K562 (cell line): Measurements from ENCODE around the gene HTR3C. TPM values are rescaled to one million over a fixed set of nuclear protein-coding genes. Genes with fewer than 3 reads are reported as not detected.

Source experiments
- ATAC-seq: fragments of 200-7000 bp; cut with Tn5 transposase; 3 replicates; pipeline ENCODE4 v1.9.1; 2020; ENCODE audit warnings: moderate library complexity
- BruUV-seq: library from RNA; stranded (reverse); fragments of 400-500 nt; replicated peaks from 2 replicates; lab custom pipeline; 2021; lab: Mats Ljungman, UMichigan
- CTCF ChIA-PET: fragments of 300-600 bp; formaldehyde crosslinking; extraction: SDS; loops from one replicate; lab custom pipeline; 2021; ENCODE audit warnings: low intra/inter-chr PET ratio; lab: Yijun Ruan, JAX
- POLR2A ChIA-PET: fragments of 300-600, 350-650 bp; sonication (Branson Sonifier 250); formaldehyde crosslinking; extraction: SDS; loops from one replicate; lab custom pipeline; 2021; ENCODE audit warnings: antibody characterized with exemption, inconsistent platforms; lab: Yijun Ruan, JAX
- DNase-seq, 4 experiments: peaks; one replicate each; pipeline versions ENCODE4 v3.0.0 to v3.0.0-alpha.2; 2011 to 2018; ENCODE audit warnings: low spot score in 3 of 4, mixed read lengths in 3 of 4; ENCODE audit errors: extremely low read depth in 1 of 4
- FAIRE-seq: peaks from 2 replicates; lab custom pipeline; 2011; peaks lifted over from hg19 to GRCh38; lab: Jason Lieb, UNC
- H2AFZ ChIP-seq: 2 replicates; pipeline ENCODE4 v1.6.0; 2011; ENCODE audit warnings: low read depth, low read length, control low read depth, inconsistent platforms
- H3K27ac ChIP-seq: fragments of 200-600 bp; 3 replicates; pipeline ENCODE4 v1.8.0; 2011; ENCODE audit warnings: low read depth, mild to moderate bottlenecking, control low read depth, inconsistent platforms, low read length, moderate library complexity, mixed read lengths; ENCODE audit errors: extremely low read depth
- H3K27me3 ChIP-seq, 2 experiments: fragments of 300-600 bp in 1 of 2; 2 replicates in 1 of 2; 3 replicates in 1 of 2; pipeline versions ENCODE4 v1.6.0 to v1.8.0; 2011; ENCODE audit warnings: inconsistent platforms in 2 of 2, low read length in 2 of 2, mild to moderate bottlenecking in 1 of 2, mixed read lengths in 1 of 2, moderate library complexity in 1 of 2; ENCODE audit not compliant: control insufficient read depth in 2 of 2, insufficient read depth in 2 of 2
- H3K36me3 ChIP-seq: fragments of 300-600 bp; 3 replicates; pipeline ENCODE4 v1.8.0; 2011; ENCODE audit warnings: mild to moderate bottlenecking, low read length, inconsistent platforms; ENCODE audit not compliant: control insufficient read depth, insufficient read depth
- H3K4me1 ChIP-seq, 2 experiments: fragments of 200-600 bp in 1 of 2; replicated peaks in 1 of 2; 2 replicates in 1 of 2; 3 replicates in 1 of 2; pipeline versions ENCODE4 v1.5.1 to v1.8.0; 2011; ENCODE audit warnings: inconsistent platforms in 2 of 2, low read length in 2 of 2, mild to moderate bottlenecking in 1 of 2, mixed read lengths in 1 of 2, moderate library complexity in 1 of 2; ENCODE audit not compliant: control insufficient read depth in 2 of 2, insufficient read depth in 2 of 2
- H3K4me2 ChIP-seq: 2 replicates; pipeline ENCODE4 v1.6.1; 2011; ENCODE audit warnings: low read length, control low read depth, inconsistent platforms, mixed read lengths; ENCODE audit not compliant: insufficient read depth
- H3K4me3 ChIP-seq: fragments of 200-600 bp; sonication (generic), shearing (Covaris generic); 2 replicates; pipeline ENCODE4 v1.5.1; 2016; ENCODE audit warnings: control low read depth, inconsistent platforms
- H3K79me2 ChIP-seq: fragments of 200-600 bp; 3 replicates; pipeline ENCODE4 v1.8.0; 2011; ENCODE audit warnings: low read length, inconsistent platforms; ENCODE audit not compliant: control insufficient read depth, insufficient read depth
- H3K9ac ChIP-seq, 2 experiments: 2 replicates each; pipeline versions ENCODE4 v1.6.0 to v1.6.1; 2011; ENCODE audit warnings: low read depth in 2 of 2, low read length in 2 of 2, control low read depth in 1 of 2, inconsistent platforms in 1 of 2, mild to moderate bottlenecking in 1 of 2, mixed read lengths in 1 of 2; ENCODE audit not compliant: insufficient read depth in 1 of 2
- H3K9me1 ChIP-seq: one replicate; pipeline ENCODE4 v1.6.0; 2011; ENCODE audit warnings: inconsistent platforms, mild to moderate bottlenecking, low read length, moderate library complexity; ENCODE audit not compliant: control insufficient read depth, insufficient read depth
- H3K9me3 ChIP-seq: replicated peaks from 2 replicates; pipeline ENCODE4 v1.5.1; 2011; ENCODE audit warnings: low read depth, low read length, inconsistent platforms; ENCODE audit not compliant: control insufficient read depth, insufficient read depth
- H4K20me1 ChIP-seq: replicated peaks from 2 replicates; pipeline ENCODE4 v1.6.1; 2011; ENCODE audit warnings: low read length, inconsistent platforms, mixed read lengths; ENCODE audit not compliant: control insufficient read depth, insufficient read depth
- ATF4 ChIP-seq: fragments of 450-650 bp; formaldehyde crosslinking; IDR thresholded peaks from 2 replicates; pipeline ENCODE4 v1.4.0; 2022; ENCODE audit warnings: mild to moderate bottlenecking, moderate library complexity
- BRF2 ChIP-seq: IDR thresholded peaks from 3 replicates; pipeline ENCODE4 v1.6.1; 2011; ENCODE audit warnings: borderline replicate concordance, mild to moderate bottlenecking; ENCODE audit not compliant: insufficient read length, insufficient read depth
- EGR1 ChIP-seq: fragments of 450-650 bp; conservative IDR thresholded peaks from 2 replicates; pipeline ENCODE4 v1.6.1; 2017; ENCODE audit warnings: mild to moderate bottlenecking
- GMEB1 ChIP-seq: fragments of 250-450 bp; sonication (Bioruptor Pico); IDR thresholded peaks from 2 replicates; pipeline ENCODE4 v1.4.0; 2020; ENCODE audit warnings: mild to moderate bottlenecking
- JUNB ChIP-seq: fragments of 450-650 bp; formaldehyde crosslinking; conservative IDR thresholded peaks from 2 replicates; pipeline ENCODE4 v1.4.0; 2020; ENCODE audit warnings: mild to moderate bottlenecking
- KLF16 ChIP-seq: IDR thresholded peaks from 2 replicates; pipeline ENCODE4 v1.6.1; 2016; ENCODE audit warnings: antibody characterized with exemption
- MCM2 ChIP-seq: fragments of 450-650 bp; IDR thresholded peaks from 2 replicates; pipeline ENCODE4 v1.6.1; 2017; ENCODE audit warnings: low read depth, mild to moderate bottlenecking
- MYNN ChIP-seq, 2 experiments: sonication (generic); formaldehyde crosslinking in 1 of 2; IDR thresholded peaks; 2 replicates each; pipeline versions ENCODE4 v1.5.0 to v1.6.1; 2016 to 2020; ENCODE audit warnings: antibody characterized with exemption in 1 of 2, missing genetic modification reagents in 1 of 2
- SETDB1 ChIP-seq: IDR thresholded peaks from one replicate; pipeline ENCODE4 v1.6.1; 2012; ENCODE audit warnings: low read length, control low read depth, inconsistent platforms
- TRIM28 ChIP-seq: fragments of 450-650 bp; IDR thresholded peaks from 2 replicates; pipeline ENCODE4 v1.6.1; 2017
- U2AF2 ChIP-seq: fragments of 200-400 bp; formaldehyde crosslinking; optimal IDR thresholded peaks from 2 replicates; pipeline ENCODE3; 2017; ENCODE audit warnings: low read depth, mild to moderate bottlenecking, low read length
- ZNF3 ChIP-seq: fragments of 250-450 bp; sonication (Bioruptor Pico); IDR thresholded peaks from 2 replicates; pipeline ENCODE4 v1.5.0; 2021; ENCODE audit warnings: mild to moderate bottlenecking, moderate library complexity
- ZNF347 ChIP-seq: fragments of 450-650 bp; formaldehyde crosslinking; IDR thresholded peaks from 2 replicates; pipeline ENCODE4 v1.4.0; 2020; ENCODE audit warnings: low read depth, mild to moderate bottlenecking, moderate library complexity
- ZNF586 ChIP-seq: fragments of 450-650 bp; formaldehyde crosslinking; conservative IDR thresholded peaks from 2 replicates; pipeline ENCODE4 v1.4.0; 2020; ENCODE audit warnings: mild to moderate bottlenecking, moderate library complexity
- WGBS: fragments of 100-300 bp; shearing (Covaris generic); methylation state at CpG from one replicate; pipeline ENCODE4 v1.1.6; 2016; ENCODE audit warnings: low coverage, mixed read lengths; ENCODE audit not compliant: insufficient coverage; ENCODE audit errors: missing lambda C conversion rate; 5-methylcytosine and 5-hydroxymethylcytosine counted together
- in situ Hi-C: fragments of 300-500 bp; cut with MboI; formaldehyde crosslinking; loops from 4 replicates; pipeline ENCODE4 v1.15.0; 2018; ENCODE audit warnings: inconsistent platforms, mixed read lengths
- intact Hi-C: fragments of 100-400 bp; cut with micrococcal nuclease; formaldehyde crosslinking; loops from 2 replicates; pipeline ENCODE4 v1.14.2; 2022
- polyA plus RNA-seq, 8 experiments: library from polyadenylated mRNA; depleted of rRNA in 4 of 8; stranded (reverse) in 5 of 8; unstranded in 3 of 8; fragments of >200 nt; fragmentation: Nextera tagmentation in 2 of 8; fragmentation: Illumina TruSeq in 1 of 8; extraction: Ambion mirVana in 2 of 8; extraction: Trizol in 1 of 8; gene quantifications; 2 replicates each; pipeline versions ENCODE4 v1.2.1 to v1.2.3, GENCODE V29; 2011 to 2014; ENCODE audit warnings: inconsistent platforms in 1 of 8, missing spikeins in 1 of 8
- total RNA-seq, 7 experiments: library from RNA; depleted of rRNA in 6 of 7; stranded (reverse); fragments of >200 nt in 6 of 7; fragmentation: Illumina TruSeq in 2 of 7; extraction: Trizol in 2 of 7; gene quantifications; 2 replicates each; pipeline versions ENCODE4 v1.2.1 to v1.2.3, GENCODE V29; 2011 to 2021; ENCODE audit warnings: low replicate concordance in 1 of 7

HTR3C gene
- total and polyA plus RNA-seq, 9 of the 15 experiments (the other 6 are each of a cell fraction or from before 2014, with no cell fraction given) = 0.04 to 0.06 TPM; not detected in 7

GRCh38 chr3:184045995-184046394 lies 6.9 kb upstream of the HTR3C start:
- Histone ChIP-seq H3K4me2 (no peak overlapping the region), H3K36me3 (no peaks in the 10 kb centered on the region), H3K27ac (no peak overlapping the region), H3K27me3 (peaks cover 8 to 9% of the 10 kb centered on the region in 2 experiments; a peak in 4 of 5 replicates), H3K9me1 (no peaks in the 10 kb centered on the region), H2AFZ (no peak overlapping the region), H4K20me1 (no peaks in the 10 kb centered on the region; the same call in 1 of the 2 replicates), H3K9me3 (no peaks in the 10 kb centered on the region), H3K4me1 (no peaks in the 10 kb centered on the region), H3K9ac (no peak overlapping the region), H3K79me2 (no peaks in the 10 kb centered on the region), H3K4me3 (no peak overlapping the region)
- DNase-seq = peak in 1 of 4 experiments; percentile 22
- CTCF ChIA-PET = no interaction called here
- peak; percentile 67 for ATAC-seq
- POLR2A ChIA-PET = interaction anchor here (0.5 kb wide), 2 partner anchors 10 to 52 kb away, joined by 3 read pairs; no protein-coding TSS in a partner anchor
- in situ Hi-C loops (no loop called here), intact Hi-C loops (loop anchor here (10.0 kb wide), 1 partner anchor 199 kb away; the partner anchor contains the start of genes ALG3 and EEF1AKMT4)
- TF ChIP-seq GMEB1 (CRISPR knock-in tag) (no peak), EGR1 (no peak), TRIM28 (no peak), ATF4 (no peak), ZNF347 (CRISPR knock-in tag) (no peak), MYNN (IDR thresholded peaks at IDR 0.05) (no peak), MYNN (CRISPR knock-in tag; IDR thresholded peaks at IDR 0.05) (no peak), JUNB (CRISPR knock-in tag) (no peak), ZNF3 (no peak), SETDB1 (no peak), U2AF2 (no peak), ZNF586 (CRISPR knock-in tag) (no peak), MCM2 (no peak), KLF16 (no peak), BRF2 (no peak)
- FAIRE-seq = peak; percentile 11
- no TSS peak for BruUV-seq
- 20% methylated on average over 4 of the region's 5 CpGs for WGBS
